Caco-2 (cell line): Measurements from ENCODE around the gene RLN3. TPM values are rescaled to one million over a fixed set of nuclear protein-coding genes. Genes with fewer than 3 reads are reported as not detected.

Experiments
- BruUV-seq: library from RNA; stranded (reverse); fragments of 400-500 nt; replicated peaks from 2 replicates; lab custom pipeline; 2021; lab: Mats Ljungman, UMichigan
- CTCF ChIA-PET: fragments of 300-600 bp; sonication (Branson Sonifier 250); formaldehyde crosslinking; loops from one replicate; lab custom pipeline; 2022; ENCODE audit warnings: antibody characterized with exemption; lab: Charles Lee
- POLR2A ChIA-PET: fragments of 300-600 bp; sonication (Branson Sonifier 250); formaldehyde crosslinking; loops from one replicate; lab custom pipeline; 2022; ENCODE audit warnings: antibody characterized with exemption; lab: Charles Lee
- DNase-seq, 2 experiments: peaks; one replicate each; pipeline versions ENCODE4 v3.0.0 to v3.0.0-alpha.2; 2020 to 2022
- H3K27me3 ChIP-seq: replicated peaks from 2 replicates; pipeline ENCODE4 v1.6.0; 2011; ENCODE audit warnings: low read length; ENCODE audit not compliant: control insufficient read depth, insufficient read depth
- H3K36me3 ChIP-seq: 2 replicates; pipeline ENCODE4 v1.5.1; 2011; ENCODE audit warnings: low read length; ENCODE audit not compliant: control insufficient read depth, insufficient read depth
- H3K4me1 ChIP-seq: fragments of 250-450 bp; sonication (Bioruptor Pico); 2 replicates; pipeline ENCODE4 v1.5.1; 2020; ENCODE audit warnings: mild to moderate bottlenecking
- H3K4me3 ChIP-seq: 2 replicates; pipeline ENCODE4 v1.5.1; 2011; ENCODE audit warnings: low read depth, mild to moderate bottlenecking, control low read depth, low read length
- H3K9me3 ChIP-seq: fragments of 250-450 bp; sonication (Bioruptor Pico); 2 replicates; pipeline ENCODE4 v1.5.1; 2020; ENCODE audit warnings: mild to moderate bottlenecking, moderate library complexity
- H3K27ac Mint-ChIP-seq: one replicate; pipeline ENCODE4 v1.8.0; 2022; ENCODE audit warnings: mixed read lengths; ENCODE audit not compliant: unreplicated experiment
- H3K27me3 Mint-ChIP-seq: one replicate; pipeline ENCODE4 v1.8.0; 2022; ENCODE audit warnings: mixed read lengths; ENCODE audit not compliant: insufficient read depth, unreplicated experiment
- H3K36me3 Mint-ChIP-seq: one replicate; pipeline ENCODE4 v1.8.0; 2022; ENCODE audit warnings: mild to moderate bottlenecking, mixed read lengths; ENCODE audit not compliant: insufficient read depth, unreplicated experiment
- H3K4me1 Mint-ChIP-seq: one replicate; pipeline ENCODE4 v1.8.0; 2022; ENCODE audit warnings: low read depth, mixed read lengths; ENCODE audit not compliant: unreplicated experiment
- H3K4me3 Mint-ChIP-seq: one replicate; pipeline ENCODE4 v1.8.0; 2022; ENCODE audit warnings: mild to moderate bottlenecking, moderate library complexity, mixed read lengths; ENCODE audit not compliant: unreplicated experiment
- H3K9me3 Mint-ChIP-seq: one replicate; pipeline ENCODE4 v1.8.0; 2022; ENCODE audit warnings: mixed read lengths; ENCODE audit not compliant: unreplicated experiment
- CTCF ChIP-seq, 2 experiments: fragments of 200-600 bp in 1 of 2; IDR thresholded peaks; 1 replicate in 1 of 2; 2 replicates in 1 of 2; pipeline versions ENCODE4 v1.5.1 to v1.8.0; 2011 to 2022; ENCODE audit warnings: antibody characterized with exemption in 1 of 2, control low read depth in 1 of 2, inconsistent platforms in 1 of 2, low read depth in 1 of 2, low read length in 1 of 2, mild to moderate bottlenecking in 1 of 2, moderate library complexity in 1 of 2; ENCODE audit not compliant: insufficient read depth in 1 of 2, severe bottlenecking in 1 of 2, unreplicated experiment in 1 of 2
- intact Hi-C: fragments of 100-400 bp; cut with micrococcal nuclease; formaldehyde crosslinking; loops from one replicate; pipeline ENCODE4 v1.10.0; 2022; ENCODE audit not compliant: unreplicated experiment
- total RNA-seq: library from RNA; stranded (reverse); gene quantifications from 2 replicates; pipeline ENCODE4 v1.2.3, GENCODE V29; 2022

Gene RLN3
- total RNA-seq, 1 experiment from 2014 or later, result not detected

- Mint-ChIP-seq H3K4me1 (peaks cover 4% of the 10 kb centered on the region), H3K9me3 (no peaks in the 10 kb centered on the region), H3K36me3 (peaks cover 12% of the 10 kb centered on the region), H3K27me3 (no peaks in the 10 kb centered on the region), H3K4me3 (no peak overlapping the region), H3K27ac (no peak overlapping the region)
- BruUV-seq, result no TSS peak
- Histone ChIP-seq H3K36me3 (no peaks in the 10 kb centered on the region; the same call in 1 of the 2 replicates), H3K9me3 (peaks cover 4% of the 10 kb centered on the region; the same call in 1 of the 2 replicates), H3K4me1 (no peaks in the 10 kb centered on the region), H3K4me3 (no peak overlapping the region), H3K27me3 (no peaks in the 10 kb centered on the region)
- POLR2A ChIA-PET, result no interaction called here
- intact Hi-C loops, result no loop called here
- no peak for DNase-seq
- CTCF ChIA-PET, result interaction anchor here (0.6 kb wide), 2 partner anchors 21 to 78 kb away, joined by 3 to 11 read pairs; no protein-coding TSS in a partner anchor
- TF ChIP-seq CTCF (IDR thresholded peaks at IDR 0.05; ENCODE audit: insufficient read depth in 1 of 2, low read depth in 1 of 2, low read length in 1 of 2, severe bottlenecking in 1 of 2, unreplicated experiment in 1 of 2), result no peak
Measured at GRCh38 chr19:14053500-14053899, 25.6 kb downstream of the RLN3 start.

- Histone ChIP-seq H3K4me1 (peaks cover under 1% of the 10 kb centered on the region; the same call in 1 of the 2 replicates), H3K36me3 (no peaks in the 10 kb centered on the region; the same call in 1 of the 2 replicates), H3K27me3 (no peaks in the 10 kb centered on the region), H3K9me3 (no peaks in the 10 kb centered on the region), H3K4me3 (no peak overlapping the region)
- H3K27ac Mint-ChIP-seq, result no peak overlapping the region
- H3K27me3 Mint-ChIP-seq, result no peaks in the 10 kb centered on the region
- intact Hi-C loops, result no loop called here
- BruUV-seq, result no TSS peak
- peaks cover 7% of the 10 kb centered on the region for H3K4me1 Mint-ChIP-seq
- H3K9me3 Mint-ChIP-seq, result no peaks in the 10 kb centered on the region
- POLR2A ChIA-PET, result no interaction called here
- no peak overlapping the region for H3K4me3 Mint-ChIP-seq
- DNase-seq, result no peak
- H3K36me3 Mint-ChIP-seq, result peaks cover 12% of the 10 kb centered on the region
- CTCF ChIA-PET, result interaction anchor here (0.6 to 0.9 kb wide), 2 partner anchors 21 to 83 kb away, joined by 3 to 11 read pairs; partner anchors contain the start of gene ASF1B
- no peak for TF ChIP-seq CTCF (IDR thresholded peaks at IDR 0.05; ENCODE audit: insufficient read depth in 1 of 2, low read depth in 1 of 2, low read length in 1 of 2, severe bottlenecking in 1 of 2, unreplicated experiment in 1 of 2)
Measured at GRCh38 chr19:14054099-14054498, 26.2 kb downstream of the RLN3 start.

GRCh38 chr19:14054721-14055120, 26.8 kb downstream of the RLN3 start:
- BruUV-seq, result no TSS peak
- Histone ChIP-seq H3K4me3 (no peak overlapping the region), H3K36me3 (no peaks in the 10 kb centered on the region; the same call in 1 of the 2 replicates), H3K4me1 (peaks cover 6% of the 10 kb centered on the region), H3K27me3 (no peaks in the 10 kb centered on the region), H3K9me3 (no peaks in the 10 kb centered on the region)
- no peak for DNase-seq
- ChIA-PET POLR2A (no interaction called here), CTCF (interaction anchor here (0.9 kb wide), 1 partner anchor 82 kb away, joined by 3 read pairs; the partner anchor contains the start of gene ASF1B)
- Mint-ChIP-seq H3K4me1 (peaks cover 10% of the 10 kb centered on the region), H3K27ac (no peak overlapping the region), H3K36me3 (peaks cover 12% of the 10 kb centered on the region), H3K27me3 (no peaks in the 10 kb centered on the region), H3K4me3 (no peak overlapping the region), H3K9me3 (no peaks in the 10 kb centered on the region)
- no peak for TF ChIP-seq CTCF (IDR thresholded peaks at IDR 0.05; ENCODE audit: insufficient read depth in 1 of 2, low read depth in 1 of 2, low read length in 1 of 2, severe bottlenecking in 1 of 2, unreplicated experiment in 1 of 2)
- intact Hi-C loops, result no loop called here
